Spleen (tissue), 7 donors: Measurements from ENCODE around the gene QPRT.

Experiments
- POLR2AphosphoS5 ChIP-seq, 3 donors: sonication (generic); formaldehyde crosslinking; IDR thresholded peaks; one replicate each; pipeline ENCODE4 v1.5.1; 2017; ENCODE audit warnings: antibody characterized with exemption in 3 of 3
- TF ChIP-seq, protein P1 (sequence below), 11 experiments: fragments of 200-600 bp in 7 of 11; fragments of 450-650 bp in 4 of 11; sonication (generic) in 4 of 11; IDR thresholded peaks in 8 of 11; conservative IDR thresholded peaks in 3 of 11; 1 replicate in 7 of 11; 2 replicates in 4 of 11; pipeline versions ENCODE4 v1.4.0 to v1.8.0; 2016 to 2021; ENCODE audit warnings: antibody characterized with exemption in 11 of 11, inconsistent platforms in 4 of 11, mild to moderate bottlenecking in 1 of 11
- donor health status: DM: no; HTN: no; CAD: no; lungs with moderate emphysema.
- donor health status: DM: no; HTN: no; CAD: no.
- donor health status: DM: no; HTN: no; CAD: no.

- TF ChIP-seq, protein P1, sequence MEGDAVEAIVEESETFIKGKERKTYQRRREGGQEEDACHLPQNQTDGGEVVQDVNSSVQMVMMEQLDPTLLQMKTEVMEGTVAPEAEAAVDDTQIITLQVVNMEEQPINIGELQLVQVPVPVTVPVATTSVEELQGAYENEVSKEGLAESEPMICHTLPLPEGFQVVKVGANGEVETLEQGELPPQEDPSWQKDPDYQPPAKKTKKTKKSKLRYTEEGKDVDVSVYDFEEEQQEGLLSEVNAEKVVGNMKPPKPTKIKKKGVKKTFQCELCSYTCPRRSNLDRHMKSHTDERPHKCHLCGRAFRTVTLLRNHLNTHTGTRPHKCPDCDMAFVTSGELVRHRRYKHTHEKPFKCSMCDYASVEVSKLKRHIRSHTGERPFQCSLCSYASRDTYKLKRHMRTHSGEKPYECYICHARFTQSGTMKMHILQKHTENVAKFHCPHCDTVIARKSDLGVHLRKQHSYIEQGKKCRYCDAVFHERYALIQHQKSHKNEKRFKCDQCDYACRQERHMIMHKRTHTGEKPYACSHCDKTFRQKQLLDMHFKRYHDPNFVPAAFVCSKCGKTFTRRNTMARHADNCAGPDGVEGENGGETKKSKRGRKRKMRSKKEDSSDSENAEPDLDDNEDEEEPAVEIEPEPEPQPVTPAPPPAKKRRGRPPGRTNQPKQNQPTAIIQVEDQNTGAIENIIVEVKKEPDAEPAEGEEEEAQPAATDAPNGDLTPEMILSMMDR (IDR thresholded peaks at IDR 0.05 in 8 of 11, conservative IDR thresholded peaks at IDR 0.05 in 3 of 11), result no peak
- TF ChIP-seq POLR2AphosphoS5 (IDR thresholded peaks at IDR 0.05), result no peak
These were observed 4.6 kb downstream of the QPRT start for GRCh38 chr16:29683543-29684090.
